ENCODE measurements around the gene RAB7A. TPM values are rescaled to one million over a fixed set of nuclear protein-coding genes. Genes with fewer than 3 reads are reported as not detected.
A peak's percentile ranks its signal among the peaks of the same experiment; 100 is the strongest.

The RAB7A gene
- total and polyA plus RNA-seq, 10 of the 15 experiments (the other 5 are each of a cell fraction or from before 2014, with no cell fraction given): 40.3 to 212 (median 160) TPM

- Histone ChIP-seq H4K20me1 (ENCODE audit: control insufficient read depth, insufficient read depth) (no peaks in the 10 kb centered on the region), H3K4me1 (ENCODE audit: control insufficient read depth, insufficient read depth, low read length) (peaks cover 34% of the 10 kb centered on the region), H3K27me3 (replicated peaks in 1 of 2; ENCODE audit: control insufficient read depth in 2 of 2, insufficient read depth in 2 of 2, low read length in 1 of 2) (no peaks in the 10 kb centered on the region), H3K36me3 (ENCODE audit: control insufficient read depth in 2 of 2, insufficient read depth in 2 of 2, low read length in 1 of 2) (peaks cover 9 to 18% of the 10 kb centered on the region in 2 experiments), H3K4me3 (peak overlapping the region; percentile 25; the same call in 1 of the 2 replicates), H3K9ac (ENCODE audit: control insufficient read depth, insufficient read depth, low read length) (no peak overlapping the region), H3K9me3 (replicated peaks; ENCODE audit: control insufficient read depth, insufficient read depth, low read length) (no peaks in the 10 kb centered on the region), H3K4me2 (ENCODE audit: control insufficient read depth, insufficient read depth) (0 out of 2 replicates have a peak overlapping the region, but pooled peaks have one; percentile 56), H2AFZ (ENCODE audit: control insufficient read depth, low read depth, low read length) (no peak overlapping the region), H3K79me2 (ENCODE audit: control insufficient read depth, insufficient read depth, low read length) (peaks cover 15% of the 10 kb centered on the region), H3K27ac (ENCODE audit: control insufficient read depth, insufficient read depth) (peak overlapping the region; percentile 49; the same call in 1 of the 2 replicates)
- intact Hi-C loops (cut with micrococcal nuclease; ENCODE audit: unreplicated experiment): no loop called here
- no peak for TF ChIP-seq SP1 (IDR thresholded peaks at IDR 0.05; ENCODE audit: low read depth, low read length)
- TF ChIP-seq YBX1 (IDR thresholded peaks at IDR 0.05): no peak
- no peak for TF ChIP-seq KAT2A (conservative IDR thresholded peaks at IDR 0.05; ENCODE audit: control insufficient read depth, low read depth, low read length)
- no peak for TF ChIP-seq FOXK2 (IDR thresholded peaks at IDR 0.05)
- TF ChIP-seq SUPT20H (IDR thresholded peaks at IDR 0.05; ENCODE audit: borderline replicate concordance, control insufficient read depth, low read depth, low read length): no peak
- TF ChIP-seq ZBTB33 (IDR thresholded peaks at IDR 0.05): no peak
- TF ChIP-seq SIX5 (IDR thresholded peaks at IDR 0.05; ENCODE audit: low read depth, low read length, severe bottlenecking): no peak
- TF ChIP-seq CBFB (IDR thresholded peaks at IDR 0.05; ENCODE audit: low read depth): no peak
- TF ChIP-seq ASH2L (IDR thresholded peaks at IDR 0.05; ENCODE audit: borderline replicate concordance, low read depth): no peak
- no peak for TF ChIP-seq GATAD2B (conservative IDR thresholded peaks at IDR 0.05; ENCODE audit: low read depth)
- TF ChIP-seq RBBP5 (conservative IDR thresholded peaks at IDR 0.05): no peak
- TF ChIP-seq CTCF (IDR thresholded peaks at IDR 0.05 in 2 of 3, conservative IDR thresholded peaks at IDR 0.05 in 1 of 3; ENCODE audit: control insufficient read depth in 2 of 3, extremely low read depth in 1 of 3, insufficient read depth in 1 of 3, low read depth in 3 of 3, low read length in 3 of 3): no peak
- FAIRE-seq (no peak), DNase-seq (ENCODE audit: low read depth, low spot score) (no peak), ATAC-seq (peak; percentile 43)
- RAD21 ChIA-PET (ENCODE audit: unreplicated experiment): interaction anchor here (1.1 to 2.2 kb wide), 7 partner anchors 76 to 320 kb away, joined by 3 to 26 read pairs (median 4); partner anchors contain the start of gene ACAD9
- CTCF ChIA-PET: interaction anchor here (1.1 to 5.7 kb wide), 5 partner anchors 8 to 155 kb away, joined by 4 to 42 read pairs (median 6); no protein-coding TSS in a partner anchor
- POLR2A ChIA-PET: interaction anchor here (1.0 to 1.8 kb wide), 3 partner anchors 12 to 128 kb away, joined by 3 to 11 read pairs (median 3); no protein-coding TSS in a partner anchor
- no TSS peak for BruUV-seq (replicated peaks)
- SMC1A ChIA-PET (ENCODE audit: uncharacterized antibody, unreplicated experiment): interaction anchor here (1.0 to 3.1 kb wide), 5 partner anchors 9 to 123 kb away, joined by 3 to 27 read pairs (median 6); no protein-coding TSS in a partner anchor
- in situ Hi-C loops (cut with MboI): no loop called here
Observed at GRCh38 chr3:128803307-128803706, 77.3 kb downstream of the RAB7A start.

Measured in GM12878 (cell line).